ENCODE measurements around the gene EPHA5. TPM values are rescaled to one million over a fixed set of nuclear protein-coding genes. Genes with fewer than 3 reads are reported as not detected.

EPHA5 gene
- total RNA-seq, 1 experiment from 2014 or later, result 0.11 TPM

GRCh38 chr4:65344278-65344825 lies 325.9 kb downstream of the EPHA5 start:
- Mint-ChIP-seq H3K4me3 (ENCODE audit: unreplicated experiment) (no peak overlapping the region), H3K4me1 (ENCODE audit: low read depth, unreplicated experiment) (no peaks in the 10 kb centered on the region), H3K27ac (ENCODE audit: unreplicated experiment) (no peak overlapping the region), H3K36me3 (ENCODE audit: insufficient read depth, unreplicated experiment) (no peaks in the 10 kb centered on the region), H3K9me3 (ENCODE audit: unreplicated experiment) (no peaks in the 10 kb centered on the region), H3K27me3 (ENCODE audit: insufficient read depth, unreplicated experiment) (peaks cover 3% of the 10 kb centered on the region)
- no peak for TF ChIP-seq CTCF (IDR thresholded peaks at IDR 0.05; ENCODE audit: insufficient read depth in 1 of 2, low read depth in 1 of 2, low read length in 1 of 2, severe bottlenecking in 1 of 2, unreplicated experiment in 1 of 2)
- DNase-seq, result no peak
- H3K4me1 ChIP-seq, result no peaks in the 10 kb centered on the region
- no TSS peak for BruUV-seq (replicated peaks)
- ChIA-PET POLR2A (no interaction called here), CTCF (no interaction called here)
- H3K27me3 ChIP-seq (replicated peaks; ENCODE audit: control insufficient read depth, insufficient read depth, low read length), result no peaks in the 10 kb centered on the region
- no peaks in the 10 kb centered on the region for H3K9me3 ChIP-seq
- H3K4me3 ChIP-seq (ENCODE audit: low read depth, low read length), result no peak overlapping the region
- intact Hi-C loops (cut with micrococcal nuclease; ENCODE audit: unreplicated experiment), result no loop called here
- no peaks in the 10 kb centered on the region for H3K36me3 ChIP-seq (ENCODE audit: control insufficient read depth, insufficient read depth, low read length)

- H3K4me1 Mint-ChIP-seq (ENCODE audit: low read depth, unreplicated experiment), result no peaks in the 10 kb centered on the region
- intact Hi-C loops (cut with micrococcal nuclease; ENCODE audit: unreplicated experiment), result no loop called here
Observed at GRCh38 chr4:65343342-65343741, 326.9 kb downstream of the EPHA5 start.

GRCh38 chr4:65341557-65341956 lies 328.7 kb downstream of the EPHA5 start:
- no TSS peak for BruUV-seq (replicated peaks)
- Histone ChIP-seq H3K4me3 (ENCODE audit: low read depth, low read length) (no peak overlapping the region), H3K4me1 (no peaks in the 10 kb centered on the region), H3K36me3 (ENCODE audit: control insufficient read depth, insufficient read depth, low read length) (no peaks in the 10 kb centered on the region), H3K27me3 (replicated peaks; ENCODE audit: control insufficient read depth, insufficient read depth, low read length) (no peaks in the 10 kb centered on the region), H3K9me3 (no peaks in the 10 kb centered on the region)
- Mint-ChIP-seq H3K27me3 (ENCODE audit: insufficient read depth, unreplicated experiment) (no peaks in the 10 kb centered on the region), H3K36me3 (ENCODE audit: insufficient read depth, unreplicated experiment) (no peaks in the 10 kb centered on the region), H3K4me1 (ENCODE audit: low read depth, unreplicated experiment) (no peaks in the 10 kb centered on the region), H3K27ac (ENCODE audit: unreplicated experiment) (no peak overlapping the region), H3K9me3 (ENCODE audit: unreplicated experiment) (no peaks in the 10 kb centered on the region), H3K4me3 (ENCODE audit: unreplicated experiment) (no peak overlapping the region)
- no peak for DNase-seq
- ChIA-PET CTCF (no interaction called here), POLR2A (no interaction called here)
- no peak for TF ChIP-seq CTCF (IDR thresholded peaks at IDR 0.05; ENCODE audit: insufficient read depth in 1 of 2, low read depth in 1 of 2, low read length in 1 of 2, severe bottlenecking in 1 of 2, unreplicated experiment in 1 of 2)
- intact Hi-C loops (cut with micrococcal nuclease; ENCODE audit: unreplicated experiment), result no loop called here

More at GRCh38 chr4:65343342-65343741, 326.9 kb downstream of the EPHA5 start:
- H3K27ac Mint-ChIP-seq (ENCODE audit: unreplicated experiment), result no peak overlapping the region
- H3K27me3 Mint-ChIP-seq (ENCODE audit: insufficient read depth, unreplicated experiment), result peaks cover 3% of the 10 kb centered on the region
- CTCF ChIA-PET, result no interaction called here
- no TSS peak for BruUV-seq (replicated peaks)
- H3K9me3 ChIP-seq, result no peaks in the 10 kb centered on the region
- no peaks in the 10 kb centered on the region for H3K27me3 ChIP-seq (replicated peaks; ENCODE audit: control insufficient read depth, insufficient read depth, low read length)
- H3K4me3 ChIP-seq (ENCODE audit: low read depth, low read length), result no peak overlapping the region
- POLR2A ChIA-PET, result no interaction called here
- no peak overlapping the region for H3K4me3 Mint-ChIP-seq (ENCODE audit: unreplicated experiment)
- TF ChIP-seq CTCF (IDR thresholded peaks at IDR 0.05; ENCODE audit: insufficient read depth in 1 of 2, low read depth in 1 of 2, low read length in 1 of 2, severe bottlenecking in 1 of 2, unreplicated experiment in 1 of 2), result no peak
- no peaks in the 10 kb centered on the region for H3K36me3 ChIP-seq (ENCODE audit: control insufficient read depth, insufficient read depth, low read length)
- no peaks in the 10 kb centered on the region for H3K4me1 ChIP-seq
- DNase-seq, result no peak
- no peaks in the 10 kb centered on the region for H3K9me3 Mint-ChIP-seq (ENCODE audit: unreplicated experiment)
- H3K36me3 Mint-ChIP-seq (ENCODE audit: insufficient read depth, unreplicated experiment), result no peaks in the 10 kb centered on the region
